HG03565 (cell line): ENCODE results near the gene EIPR1.

Experiments
- ATAC-seq: cut with Tn5 transposase; IDR thresholded peaks from one replicate; pipeline ENCODE4 v1.9.1; 2021; ENCODE audit warnings: mild to moderate bottlenecking, moderate library complexity; ENCODE audit not compliant: unreplicated experiment

EIPR1 gene

GRCh38 chr2:3223080-3223923, 154.3 kb downstream of the EIPR1 start:
- ATAC-seq, result peak; percentile 87

- ATAC-seq, result peak; percentile 37
Measured at GRCh38 chr2:3222636-3223035, 155.0 kb downstream of the EIPR1 start.

- ATAC-seq, result no peak
Measured at GRCh38 chr2:3219536-3219935, 158.1 kb downstream of the EIPR1 start.

- ATAC-seq, result no peak
Measured at GRCh38 chr2:3217646-3218045, 160.0 kb downstream of the EIPR1 start.

- ATAC-seq, result no peak
Measured at GRCh38 chr2:3216841-3217495, 160.7 kb downstream of the EIPR1 start.

- ATAC-seq, result no peak
Measured at GRCh38 chr2:3214806-3215404, 162.7 kb downstream of the EIPR1 start.

- no peak for ATAC-seq
Measured at GRCh38 chr2:3214065-3214464, 163.6 kb downstream of the EIPR1 start.

- no peak for ATAC-seq
Measured at GRCh38 chr2:3212984-3213383, 164.6 kb downstream of the EIPR1 start.

GRCh38 chr2:3212061-3212362, 165.6 kb downstream of the EIPR1 start:
- ATAC-seq, result no peak

- ATAC-seq, result no peak
Measured at GRCh38 chr2:3211256-3212060, 166.2 kb downstream of the EIPR1 start.

- ATAC-seq, result no peak
Measured at GRCh38 chr2:3210257-3210656, 167.4 kb downstream of the EIPR1 start.

GRCh38 chr2:3209258-3209657, 168.4 kb downstream of the EIPR1 start:
- ATAC-seq, result no peak

GRCh38 chr2:3208591-3208990, 169.0 kb downstream of the EIPR1 start:
- no peak for ATAC-seq

- no peak for ATAC-seq
Measured at GRCh38 chr2:3208179-3208578, 169.4 kb downstream of the EIPR1 start.

GRCh38 chr2:3207091-3207491, 170.5 kb downstream of the EIPR1 start:
- ATAC-seq, result no peak

- no peak for ATAC-seq
Measured at GRCh38 chr2:3205845-3206244, 171.8 kb downstream of the EIPR1 start.

- no peak for ATAC-seq
Measured at GRCh38 chr2:3204031-3204821, 173.4 kb downstream of the EIPR1 start.

- no peak for ATAC-seq
Measured at GRCh38 chr2:3203497-3204019, 174.1 kb downstream of the EIPR1 start.

- no peak for ATAC-seq
Measured at GRCh38 chr2:3202926-3203325, 174.7 kb downstream of the EIPR1 start.

GRCh38 chr2:3201281-3201680, 176.3 kb downstream of the EIPR1 start:
- ATAC-seq, result no peak
